OCI-LY7 (cell line): ENCODE data around the gene PHACTR1. TPM values are rescaled to one million over a fixed set of nuclear protein-coding genes. Genes with fewer than 3 reads are reported as not detected.

Experiments
- BruUV-seq: library from RNA; stranded (reverse); fragments of 400-500 nt; replicated peaks from 2 replicates; lab custom pipeline; 2021; lab: Mats Ljungman, UMichigan
- CTCF ChIA-PET: fragments of 300-600 bp; sonication (Branson Sonifier 250); formaldehyde crosslinking; loops from one replicate; lab custom pipeline; 2022; ENCODE audit warnings: antibody characterized with exemption; ENCODE audit not compliant: unreplicated experiment; lab: Charles Lee
- POLR2A ChIA-PET: fragments of 300-600 bp; sonication (Branson Sonifier 250); formaldehyde crosslinking; loops from one replicate; lab custom pipeline; 2022; ENCODE audit warnings: antibody characterized with exemption; lab: Charles Lee
- DNase-seq: peaks from one replicate; pipeline ENCODE4 v3.0.0-alpha.2; 2015; ENCODE audit warnings: low spot score
- H2AFZ ChIP-seq: fragments of 200-600 bp; sonication (generic), shearing (Covaris generic); 2 replicates; pipeline ENCODE4 v1.6.1; 2014; ENCODE audit warnings: mild to moderate bottlenecking, antibody characterized with exemption, low read length, moderate library complexity
- H3K27ac ChIP-seq: fragments of 200-600 bp; sonication (generic); 2 replicates; pipeline ENCODE4 v1.5.1; 2014; ENCODE audit warnings: mixed run types, low read depth, mild to moderate bottlenecking, moderate library complexity, low read length, inconsistent platforms; ENCODE audit not compliant: poor library complexity, severe bottlenecking
- H3K36me3 ChIP-seq: fragments of 200-600 bp; sonication (generic); 2 replicates; pipeline ENCODE4 v1.6.1; 2014; ENCODE audit warnings: mild to moderate bottlenecking, antibody characterized with exemption, low read length, moderate library complexity, mixed read lengths; ENCODE audit not compliant: insufficient read depth
- H3K4me1 ChIP-seq: fragments of 200-600 bp; sonication (generic); 2 replicates; pipeline ENCODE4 v1.5.1; 2014; ENCODE audit warnings: mild to moderate bottlenecking, low read length; ENCODE audit not compliant: insufficient read depth, poor library complexity, severe bottlenecking
- H3K4me2 ChIP-seq: fragments of 200-600 bp; sonication (generic); 2 replicates; pipeline ENCODE4 v1.6.1; 2014; ENCODE audit warnings: mild to moderate bottlenecking, low read length
- H3K4me3 ChIP-seq: fragments of 200-600 bp; sonication (generic); 2 replicates; pipeline ENCODE4 v1.5.1; 2014; ENCODE audit warnings: mild to moderate bottlenecking, low read depth, low read length; ENCODE audit not compliant: poor library complexity, severe bottlenecking
- H3K79me2 ChIP-seq: fragments of 200-600 bp; sonication (generic); 2 replicates; pipeline ENCODE4 v1.6.1; 2016; ENCODE audit warnings: low read depth, mild to moderate bottlenecking, low read length, moderate library complexity, mixed read lengths; ENCODE audit not compliant: insufficient read depth
- H3K9me2 ChIP-seq: fragments of 200-600 bp; sonication (generic); 2 replicates; pipeline ENCODE4 v1.6.1; 2016; ENCODE audit warnings: mild to moderate bottlenecking, low read length, mixed read lengths; ENCODE audit not compliant: insufficient read depth
- H3K9me3 ChIP-seq: fragments of 200-600 bp; sonication (generic); 2 replicates; pipeline ENCODE4 v1.6.1; 2014; ENCODE audit warnings: mild to moderate bottlenecking, mixed run types, low read length, mixed read lengths
- H4K20me1 ChIP-seq: fragments of 200-600 bp; sonication (generic); 2 replicates; pipeline ENCODE4 v1.6.1; 2014; ENCODE audit warnings: mild to moderate bottlenecking, antibody characterized with exemption, low read length, moderate library complexity, mixed read lengths; ENCODE audit not compliant: insufficient read depth
- CTCF ChIP-seq: fragments of 200-600 bp; sonication (generic); conservative IDR thresholded peaks from 2 replicates; pipeline ENCODE4 v1.5.1; 2014; ENCODE audit warnings: mild to moderate bottlenecking, antibody characterized with exemption, low read length, moderate library complexity, mixed read lengths
- EZH2phosphoT487 ChIP-seq: fragments of 200-600 bp; sonication (generic); IDR thresholded peaks from 2 replicates; pipeline ENCODE4 v1.6.1; 2018; ENCODE audit warnings: low read depth, borderline replicate concordance, mild to moderate bottlenecking, mixed run types, antibody characterized with exemption, low read length, moderate library complexity, mixed read lengths
- intact Hi-C: fragments of 100-400 bp; cut with micrococcal nuclease; formaldehyde crosslinking; loops from one replicate; pipeline ENCODE4 v1.10.0; 2022; ENCODE audit not compliant: unreplicated experiment
- total RNA-seq, 2 experiments: library from RNA; depleted of rRNA in 1 of 2; stranded (reverse); fragments of >200 nt in 1 of 2; shearing (Covaris generic) in 1 of 2; gene quantifications; 2 replicates each; pipeline ENCODE4 v1.2.3, GENCODE V29; 2014 to 2022

PHACTR1 gene
- total RNA-seq, 2 experiments from 2014 or later = 25.1 to 46.6 TPM

GRCh38 chr6:13141387-13141786, 424.8 kb downstream of the PHACTR1 start:
- Histone ChIP-seq H3K79me2 (no peaks in the 10 kb centered on the region), H4K20me1 (no peaks in the 10 kb centered on the region), H3K9me2 (no peaks in the 10 kb centered on the region), H3K27ac (no peak overlapping the region), H2AFZ (no peak overlapping the region), H3K9me3 (no peaks in the 10 kb centered on the region), H3K4me1 (no peaks in the 10 kb centered on the region), H3K36me3 (no peaks in the 10 kb centered on the region), H3K4me3 (no peak overlapping the region), H3K4me2 (no peak overlapping the region)
- BruUV-seq = no TSS peak
- intact Hi-C loops = loop anchor here (5.0 kb wide), 1 partner anchor 871 kb away; no protein-coding TSS in a partner anchor
- ChIA-PET POLR2A (interaction anchor here (0.6 to 1.0 kb wide), 2 partner anchors 294 to 1745 kb away, joined by 3 read pairs; no protein-coding TSS in a partner anchor), CTCF (no interaction called here)
- DNase-seq = no peak
- TF ChIP-seq CTCF (no peak), EZH2phosphoT487 (no peak)

GRCh38 chr6:13142611-13143010, 426.0 kb downstream of the PHACTR1 start:
- no peak for DNase-seq
- Histone ChIP-seq H2AFZ (no peak overlapping the region), H4K20me1 (no peaks in the 10 kb centered on the region), H3K9me3 (no peaks in the 10 kb centered on the region), H3K79me2 (no peaks in the 10 kb centered on the region), H3K27ac (no peak overlapping the region), H3K4me1 (no peaks in the 10 kb centered on the region), H3K36me3 (no peaks in the 10 kb centered on the region), H3K4me3 (no peak overlapping the region), H3K9me2 (no peaks in the 10 kb centered on the region), H3K4me2 (no peak overlapping the region)
- intact Hi-C loops = loop anchor here (5.0 kb wide), 1 partner anchor 870 kb away; no protein-coding TSS in a partner anchor
- TF ChIP-seq EZH2phosphoT487 = no peak
- TF ChIP-seq CTCF = no peak
- no TSS peak for BruUV-seq
- ChIA-PET CTCF (no interaction called here), POLR2A (no interaction called here)

- Histone ChIP-seq H2AFZ (no peak overlapping the region), H3K4me3 (no peak overlapping the region), H3K4me2 (no peak overlapping the region), H4K20me1 (no peaks in the 10 kb centered on the region), H3K79me2 (no peaks in the 10 kb centered on the region), H3K9me2 (no peaks in the 10 kb centered on the region), H3K36me3 (no peaks in the 10 kb centered on the region), H3K4me1 (no peaks in the 10 kb centered on the region), H3K9me3 (no peaks in the 10 kb centered on the region), H3K27ac (no peak overlapping the region)
- no peak for TF ChIP-seq CTCF
- TF ChIP-seq EZH2phosphoT487 = no peak
- intact Hi-C loops = no loop called here
- CTCF ChIA-PET = no interaction called here
- POLR2A ChIA-PET = no interaction called here
- DNase-seq = no peak
- no TSS peak for BruUV-seq
Measured at GRCh38 chr6:13146442-13146841, 429.9 kb downstream of the PHACTR1 start.
